PC-9 (cell line): ENCODE results near the gene WASL.

Experiments used
- EZH2 ChIP-seq: fragments of 200-600 bp; sonication (generic); IDR thresholded peaks from 2 replicates; pipeline ENCODE4 v1.8.0; 2017; ENCODE audit warnings: antibody characterized with exemption, low read depth
- TF ChIP-seq, protein P1 (sequence below): fragments of 200-600 bp; sonication (generic); conservative IDR thresholded peaks from 2 replicates; pipeline ENCODE4 v1.6.1; 2017; ENCODE audit warnings: mixed run types, antibody characterized with exemption, mild to moderate bottlenecking, moderate library complexity

DNA sequence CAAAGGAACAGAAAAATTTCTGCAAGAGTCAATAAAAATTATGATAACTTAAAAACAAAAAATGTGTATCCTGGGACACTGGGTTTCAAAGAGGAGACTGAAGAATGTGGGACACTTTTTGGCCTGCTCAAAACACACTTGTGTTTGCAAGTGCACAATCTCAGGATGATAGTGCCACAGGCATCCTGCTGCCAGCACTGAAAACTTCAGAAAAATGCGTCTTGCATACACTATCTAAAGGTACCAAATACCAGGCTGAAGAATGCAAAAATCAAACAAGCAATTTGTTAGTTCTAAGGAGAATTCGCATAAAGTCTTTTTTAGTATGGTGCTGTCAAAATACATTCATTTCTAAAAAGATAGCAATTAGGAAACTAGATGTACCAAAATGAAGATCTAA lies 38.1 kb downstream of the WASL start:
- TF ChIP-seq, protein P1, sequence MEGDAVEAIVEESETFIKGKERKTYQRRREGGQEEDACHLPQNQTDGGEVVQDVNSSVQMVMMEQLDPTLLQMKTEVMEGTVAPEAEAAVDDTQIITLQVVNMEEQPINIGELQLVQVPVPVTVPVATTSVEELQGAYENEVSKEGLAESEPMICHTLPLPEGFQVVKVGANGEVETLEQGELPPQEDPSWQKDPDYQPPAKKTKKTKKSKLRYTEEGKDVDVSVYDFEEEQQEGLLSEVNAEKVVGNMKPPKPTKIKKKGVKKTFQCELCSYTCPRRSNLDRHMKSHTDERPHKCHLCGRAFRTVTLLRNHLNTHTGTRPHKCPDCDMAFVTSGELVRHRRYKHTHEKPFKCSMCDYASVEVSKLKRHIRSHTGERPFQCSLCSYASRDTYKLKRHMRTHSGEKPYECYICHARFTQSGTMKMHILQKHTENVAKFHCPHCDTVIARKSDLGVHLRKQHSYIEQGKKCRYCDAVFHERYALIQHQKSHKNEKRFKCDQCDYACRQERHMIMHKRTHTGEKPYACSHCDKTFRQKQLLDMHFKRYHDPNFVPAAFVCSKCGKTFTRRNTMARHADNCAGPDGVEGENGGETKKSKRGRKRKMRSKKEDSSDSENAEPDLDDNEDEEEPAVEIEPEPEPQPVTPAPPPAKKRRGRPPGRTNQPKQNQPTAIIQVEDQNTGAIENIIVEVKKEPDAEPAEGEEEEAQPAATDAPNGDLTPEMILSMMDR: no peak
- TF ChIP-seq EZH2: no peak
